ENCODE data around the gene GALNT18.

GRCh38 chr11:11436715-11437313 is 185.0 kb downstream of the GALNT18 start:
- TF ChIP-seq CTCF (IDR thresholded peaks at IDR 0.05) (no peak), POLR2A (IDR thresholded peaks at IDR 0.05) (no peak), POLR2AphosphoS5 (IDR thresholded peaks at IDR 0.05) (no peak)

Data from prostate gland (tissue), 2 donors.